HUES48 (cell line): ENCODE results near the gene CCDC137.

Source experiments
- H3K27ac ChIP-seq: one replicate; pipeline ENCODE4 v1.7.0; 2013; ENCODE audit warnings: low read depth, low read length, inconsistent platforms
- H3K27me3 ChIP-seq: 2 replicates; pipeline ENCODE4 v1.6.1; 2013; ENCODE audit warnings: mild to moderate bottlenecking, low read length; ENCODE audit not compliant: control insufficient read depth, insufficient read depth
- H3K36me3 ChIP-seq: 2 replicates; pipeline ENCODE4 v1.6.1; 2013; ENCODE audit warnings: low read length; ENCODE audit not compliant: control insufficient read depth, insufficient read depth
- H3K4me1 ChIP-seq: 2 replicates; pipeline ENCODE4 v1.6.1; 2013; ENCODE audit warnings: mild to moderate bottlenecking, low read length; ENCODE audit not compliant: control insufficient read depth, insufficient read depth
- H3K4me3 ChIP-seq: 2 replicates; pipeline ENCODE4 v1.5.1; 2013; ENCODE audit warnings: mild to moderate bottlenecking, low read depth, low read length
- H3K9ac ChIP-seq: 2 replicates; pipeline ENCODE4 v1.6.1; 2013; ENCODE audit warnings: mild to moderate bottlenecking, low read depth, low read length, moderate library complexity
- H3K9me3 ChIP-seq: 2 replicates; pipeline ENCODE4 v1.6.1; 2013; ENCODE audit warnings: low read length; ENCODE audit not compliant: control insufficient read depth, insufficient read depth

Gene CCDC137

DNA sequence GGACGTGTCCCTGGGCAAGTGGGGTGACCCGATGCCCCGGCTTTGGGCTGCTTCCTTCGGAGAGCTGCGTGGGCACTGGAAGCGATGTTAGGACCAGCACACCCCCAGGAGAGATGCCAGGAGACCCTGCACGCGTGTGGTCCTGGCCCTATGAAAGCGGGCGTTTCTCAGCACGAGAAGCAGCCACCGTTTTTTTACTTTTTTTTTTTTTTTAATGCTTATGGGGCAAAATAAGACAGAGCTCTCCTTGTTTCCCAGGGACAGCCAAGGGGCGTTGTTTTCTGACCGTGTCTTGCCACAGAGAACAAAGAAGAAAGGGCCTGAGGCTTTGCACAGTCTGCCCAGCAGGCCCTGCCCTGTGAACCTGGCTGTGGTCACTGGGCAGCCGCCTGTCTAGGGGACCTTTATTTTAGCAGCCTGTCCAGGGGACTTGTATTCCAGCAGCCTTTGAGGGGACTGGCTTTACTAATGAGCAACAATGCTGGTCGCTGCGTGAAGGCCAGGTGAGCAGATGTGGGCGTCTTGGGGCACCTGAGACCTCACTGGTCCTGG is 46.5 kb downstream of the CCDC137 start:
- peak overlapping the region; percentile 80 for H3K4me3 ChIP-seq
- H3K27ac ChIP-seq = no peak overlapping the region
- H3K4me1 ChIP-seq = peaks cover 20% of the 10 kb centered on the region
- H3K27me3 ChIP-seq = no peaks in the 10 kb centered on the region
- H3K9ac ChIP-seq = 0 out of 2 replicates have a peak overlapping the region, but pooled peaks have one; percentile 56
- H3K9me3 ChIP-seq = no peaks in the 10 kb centered on the region
- H3K36me3 ChIP-seq = peaks cover 35% of the 10 kb centered on the region

- peak overlapping the region; percentile 80 for H3K4me3 ChIP-seq
- no peak overlapping the region for H3K27ac ChIP-seq
- H3K27me3 ChIP-seq = no peaks in the 10 kb centered on the region
- H3K9me3 ChIP-seq = no peaks in the 10 kb centered on the region
- H3K9ac ChIP-seq = no peak overlapping the region
- peaks cover 20% of the 10 kb centered on the region for H3K4me1 ChIP-seq
- H3K36me3 ChIP-seq = peaks cover 31% of the 10 kb centered on the region
These were observed 47.2 kb downstream of the CCDC137 start for GRCh38 chr17:81713556-81714411.

- H3K36me3 ChIP-seq = peaks cover 34% of the 10 kb centered on the region
- H3K27ac ChIP-seq = no peak overlapping the region
- no peaks in the 10 kb centered on the region for H3K9me3 ChIP-seq
- H3K9ac ChIP-seq = no peak overlapping the region
- H3K4me3 ChIP-seq = no peak overlapping the region
- no peaks in the 10 kb centered on the region for H3K27me3 ChIP-seq
- peaks cover 20% of the 10 kb centered on the region for H3K4me1 ChIP-seq
These were observed 48.0 kb downstream of the CCDC137 start for GRCh38 chr17:81714412-81715106.

- Histone ChIP-seq H3K27ac (no peak overlapping the region), H3K4me3 (no peak overlapping the region), H3K36me3 (peaks cover 36% of the 10 kb centered on the region), H3K27me3 (no peaks in the 10 kb centered on the region), H3K4me1 (peaks cover 20% of the 10 kb centered on the region), H3K9ac (no peak overlapping the region), H3K9me3 (no peaks in the 10 kb centered on the region)
These were observed 48.8 kb downstream of the CCDC137 start for GRCh38 chr17:81715107-81715871.

- Histone ChIP-seq H3K36me3 (peaks cover 36% of the 10 kb centered on the region), H3K4me3 (no peak overlapping the region), H3K27me3 (no peaks in the 10 kb centered on the region), H3K9me3 (no peaks in the 10 kb centered on the region), H3K9ac (no peak overlapping the region), H3K27ac (no peak overlapping the region), H3K4me1 (peaks cover 14% of the 10 kb centered on the region)
These were observed 49.5 kb downstream of the CCDC137 start for GRCh38 chr17:81715872-81716673.

GRCh38 chr17:81716674-81716996 is 50.1 kb downstream of the CCDC137 start:
- H3K36me3 ChIP-seq = peaks cover 36% of the 10 kb centered on the region

GRCh38 chr17:81717049-81717765 is 50.7 kb downstream of the CCDC137 start:
- Histone ChIP-seq H3K4me1 (peaks cover 12% of the 10 kb centered on the region; the same call in 1 of the 2 replicates), H3K36me3 (peaks cover 36% of the 10 kb centered on the region), H3K4me3 (no peak overlapping the region), H3K27me3 (no peaks in the 10 kb centered on the region), H3K9me3 (no peaks in the 10 kb centered on the region), H3K9ac (no peak overlapping the region), H3K27ac (no peak overlapping the region)

More at GRCh38 chr17:81716674-81716996, 50.1 kb downstream of the CCDC137 start:
- Histone ChIP-seq H3K4me1 (peaks cover 11% of the 10 kb centered on the region; the same call in 1 of the 2 replicates), H3K9ac (no peak overlapping the region), H3K27me3 (no peaks in the 10 kb centered on the region), H3K27ac (no peak overlapping the region), H3K4me3 (no peak overlapping the region), H3K9me3 (no peaks in the 10 kb centered on the region)

GRCh38 chr17:81717766-81718089 is 51.2 kb downstream of the CCDC137 start:
- Histone ChIP-seq H3K4me1 (peaks cover 17% of the 10 kb centered on the region; the same call in 1 of the 2 replicates), H3K27ac (no peak overlapping the region), H3K36me3 (peaks cover 36% of the 10 kb centered on the region), H3K9me3 (no peaks in the 10 kb centered on the region), H3K9ac (no peak overlapping the region), H3K4me3 (no peak overlapping the region), H3K27me3 (no peaks in the 10 kb centered on the region)

DNA sequence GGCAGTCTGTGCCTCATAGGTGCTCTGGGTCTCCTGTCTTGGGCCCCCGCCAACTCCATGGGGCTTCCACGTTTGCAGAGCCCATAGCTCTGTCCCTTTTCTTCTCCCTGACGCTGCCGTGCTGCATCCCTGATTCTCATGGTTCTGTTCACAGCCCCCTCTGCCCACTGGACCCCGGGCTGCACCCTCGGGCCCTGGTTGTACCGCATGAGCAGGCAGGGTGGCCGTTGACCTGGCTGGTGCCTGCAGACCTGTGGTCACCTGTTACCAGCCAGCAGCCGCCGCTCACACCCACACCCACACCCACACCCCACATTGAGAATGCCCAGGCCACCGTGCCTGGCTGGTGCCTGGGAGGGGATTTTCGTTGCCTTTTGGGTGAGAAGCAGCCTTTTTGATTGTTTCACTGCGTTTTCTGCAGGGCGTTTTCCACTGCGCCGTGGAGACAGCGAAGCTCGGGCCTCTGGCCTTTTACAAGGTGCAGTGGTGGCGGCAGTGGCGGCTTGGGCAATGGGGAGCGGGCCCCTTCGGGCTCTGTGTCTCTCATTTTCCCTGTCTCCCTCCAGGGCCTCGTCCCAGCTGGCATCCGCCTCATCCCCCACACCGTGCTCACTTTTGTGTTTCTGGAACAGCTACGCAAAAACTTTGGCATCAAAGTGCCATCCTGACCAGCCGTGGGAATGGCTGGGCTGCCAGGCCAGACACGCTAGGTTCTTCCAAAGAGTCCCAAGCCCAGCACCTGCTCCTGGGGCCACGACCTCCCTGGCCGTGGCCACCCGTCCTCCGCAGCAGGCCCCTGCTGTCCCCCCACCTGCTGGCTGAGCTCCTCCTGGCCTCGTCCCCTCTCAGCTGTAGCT is 53.1 kb downstream of the CCDC137 start:
- no peaks in the 10 kb centered on the region for H3K9me3 ChIP-seq
- no peak overlapping the region for H3K4me3 ChIP-seq
- no peaks in the 10 kb centered on the region for H3K27me3 ChIP-seq
- H3K4me1 ChIP-seq = peaks cover 10% of the 10 kb centered on the region; the same call in 1 of the 2 replicates
- no peak overlapping the region for H3K27ac ChIP-seq
- H3K36me3 ChIP-seq = peaks cover 31% of the 10 kb centered on the region
- no peak overlapping the region for H3K9ac ChIP-seq
